HEK293 (cell line): Measurements from ENCODE around the gene ATP8A1.

Source experiments
- CTCF ChIA-PET: fragments of 350-600 bp; formaldehyde crosslinking; extraction: SDS; loops from one replicate; lab custom pipeline; 2021; ENCODE audit warnings: antibody characterized with exemption; lab: Yijun Ruan, JAX
- POLR2A ChIA-PET: fragments of 300-600 bp; formaldehyde crosslinking; extraction: SDS; loops from one replicate; lab custom pipeline; 2020; ENCODE audit warnings: antibody characterized with exemption, inconsistent platforms; lab: Yijun Ruan, JAX
- H3K27ac ChIP-seq: fragments of 200-500 bp; sonication (Bioruptor generic); 2 replicates; pipeline ENCODE4 v1.5.1; 2014; ENCODE audit warnings: low read depth, low read length, control low read depth, inconsistent platforms; ENCODE audit errors: extremely low read depth
- H3K36me3 ChIP-seq, 2 experiments: fragments of 200-500 bp in 1 of 2; sonication (Bioruptor generic) in 1 of 2; 1 replicate in 1 of 2; 2 replicates in 1 of 2; pipeline ENCODE4 v1.5.1; 2014 to 2017; ENCODE audit warnings: inconsistent platforms in 2 of 2, low read length in 2 of 2; ENCODE audit not compliant: control insufficient read depth in 2 of 2, insufficient read depth in 1 of 2
- H3K4me1 ChIP-seq: fragments of 200-500 bp; sonication (Bioruptor generic); 2 replicates; pipeline ENCODE4 v1.5.1; 2014; ENCODE audit warnings: mild to moderate bottlenecking, low read length, inconsistent platforms; ENCODE audit not compliant: control insufficient read depth, insufficient read depth
- H3K4me3 ChIP-seq: 2 replicates; pipeline ENCODE4 v1.5.1; 2011; ENCODE audit warnings: low read depth, mild to moderate bottlenecking, control low read depth, low read length, moderate library complexity
- H3K9me3 ChIP-seq: fragments of 200-500 bp; sonication (Bioruptor generic); 2 replicates; pipeline ENCODE4 v1.5.1; 2014; ENCODE audit warnings: low read depth, low read length, inconsistent platforms; ENCODE audit not compliant: control insufficient read depth, insufficient read depth
- GLIS1 ChIP-seq: fragments of 450-650 bp; formaldehyde crosslinking; IDR thresholded peaks from 2 replicates; pipeline ENCODE4 v1.5.1; 2016; ENCODE audit warnings: missing biosample characterization, missing genetic modification characterization
- IKZF3 ChIP-seq: fragments of 450-650 bp; IDR thresholded peaks from 2 replicates; pipeline ENCODE4 v1.5.0; 2018; ENCODE audit warnings: missing biosample characterization, mild to moderate bottlenecking, missing genetic modification characterization, moderate library complexity
- MYNN ChIP-seq: fragments of 450-650 bp; formaldehyde crosslinking; IDR thresholded peaks from 2 replicates; pipeline ENCODE4 v1.5.1; 2016; ENCODE audit warnings: missing biosample characterization, missing genetic modification characterization, borderline replicate concordance
- SCRT2 ChIP-seq: fragments of 450-650 bp; formaldehyde crosslinking; IDR thresholded peaks from 2 replicates; pipeline ENCODE4 v1.5.1; 2016; ENCODE audit warnings: missing biosample characterization, missing genetic modification characterization
- ZBTB7A ChIP-seq: fragments of 450-650 bp; formaldehyde crosslinking; IDR thresholded peaks from 2 replicates; pipeline ENCODE4 v1.5.1; 2016; ENCODE audit warnings: low read depth, missing biosample characterization, missing genetic modification characterization
- ZFP3 ChIP-seq: fragments of 450-650 bp; formaldehyde crosslinking; IDR thresholded peaks from 2 replicates; pipeline ENCODE4 v1.5.1; 2016; ENCODE audit warnings: low read depth, missing biosample characterization, missing genetic modification characterization
- ZFP69B ChIP-seq: fragments of 450-650 bp; formaldehyde crosslinking; IDR thresholded peaks from 2 replicates; pipeline ENCODE4 v1.5.1; 2016; ENCODE audit warnings: missing biosample characterization, missing genetic modification characterization
- ZIC2 ChIP-seq: fragments of 450-650 bp; formaldehyde crosslinking; IDR thresholded peaks from 2 replicates; pipeline ENCODE4 v1.5.1; 2016; ENCODE audit warnings: missing biosample characterization, missing genetic modification characterization
- ZNF558 ChIP-seq: fragments of 450-650 bp; formaldehyde crosslinking; IDR thresholded peaks from 2 replicates; pipeline ENCODE4 v1.5.1; 2016; ENCODE audit warnings: missing biosample characterization, missing genetic modification characterization
- ZNF658 ChIP-seq: fragments of 450-650 bp; formaldehyde crosslinking; IDR thresholded peaks from 2 replicates; pipeline ENCODE4; 2016; ENCODE audit warnings: missing biosample characterization, missing genetic modification characterization
- ZSCAN23 ChIP-seq: fragments of 450-650 bp; formaldehyde crosslinking; IDR thresholded peaks from 2 replicates; pipeline ENCODE4 v1.5.1; 2016; ENCODE audit warnings: missing biosample characterization, missing genetic modification characterization
- TF ChIP-seq, protein P1 (sequence below): fragments of 450-650 bp; formaldehyde crosslinking; IDR thresholded peaks from 2 replicates; pipeline ENCODE4 v1.5.1; 2016; ENCODE audit warnings: missing biosample characterization, missing genetic modification characterization, borderline replicate concordance
- TF ChIP-seq, protein P2 (sequence below): fragments of 450-650 bp; formaldehyde crosslinking; IDR thresholded peaks from 2 replicates; pipeline ENCODE4 v1.5.1; 2016; ENCODE audit warnings: missing biosample characterization, missing genetic modification characterization

ATP8A1 gene

DNA sequence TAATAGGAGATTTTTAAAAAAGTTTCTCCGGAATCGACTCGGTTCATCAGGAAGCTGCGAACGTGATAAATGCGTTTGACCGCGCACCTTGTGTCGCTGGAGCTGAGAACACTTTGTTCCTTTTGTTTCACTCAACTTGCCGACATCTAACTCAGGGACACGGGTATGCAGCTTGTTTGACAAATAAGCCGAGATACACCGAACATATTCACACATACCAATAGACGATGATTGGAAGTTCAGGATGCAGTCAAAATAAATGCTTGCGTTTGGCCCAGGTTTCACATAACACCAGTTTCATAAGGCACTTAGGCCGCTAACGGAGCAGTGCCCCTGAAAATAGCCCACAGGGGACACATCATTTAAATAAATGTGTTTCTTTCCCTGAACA, 260.5 kb downstream of the ATP8A1 start:
- H3K36me3 ChIP-seq, result no peaks in the 10 kb centered on the region
- no peaks in the 10 kb centered on the region for H3K9me3 ChIP-seq
- TF ChIP-seq, protein P1, sequence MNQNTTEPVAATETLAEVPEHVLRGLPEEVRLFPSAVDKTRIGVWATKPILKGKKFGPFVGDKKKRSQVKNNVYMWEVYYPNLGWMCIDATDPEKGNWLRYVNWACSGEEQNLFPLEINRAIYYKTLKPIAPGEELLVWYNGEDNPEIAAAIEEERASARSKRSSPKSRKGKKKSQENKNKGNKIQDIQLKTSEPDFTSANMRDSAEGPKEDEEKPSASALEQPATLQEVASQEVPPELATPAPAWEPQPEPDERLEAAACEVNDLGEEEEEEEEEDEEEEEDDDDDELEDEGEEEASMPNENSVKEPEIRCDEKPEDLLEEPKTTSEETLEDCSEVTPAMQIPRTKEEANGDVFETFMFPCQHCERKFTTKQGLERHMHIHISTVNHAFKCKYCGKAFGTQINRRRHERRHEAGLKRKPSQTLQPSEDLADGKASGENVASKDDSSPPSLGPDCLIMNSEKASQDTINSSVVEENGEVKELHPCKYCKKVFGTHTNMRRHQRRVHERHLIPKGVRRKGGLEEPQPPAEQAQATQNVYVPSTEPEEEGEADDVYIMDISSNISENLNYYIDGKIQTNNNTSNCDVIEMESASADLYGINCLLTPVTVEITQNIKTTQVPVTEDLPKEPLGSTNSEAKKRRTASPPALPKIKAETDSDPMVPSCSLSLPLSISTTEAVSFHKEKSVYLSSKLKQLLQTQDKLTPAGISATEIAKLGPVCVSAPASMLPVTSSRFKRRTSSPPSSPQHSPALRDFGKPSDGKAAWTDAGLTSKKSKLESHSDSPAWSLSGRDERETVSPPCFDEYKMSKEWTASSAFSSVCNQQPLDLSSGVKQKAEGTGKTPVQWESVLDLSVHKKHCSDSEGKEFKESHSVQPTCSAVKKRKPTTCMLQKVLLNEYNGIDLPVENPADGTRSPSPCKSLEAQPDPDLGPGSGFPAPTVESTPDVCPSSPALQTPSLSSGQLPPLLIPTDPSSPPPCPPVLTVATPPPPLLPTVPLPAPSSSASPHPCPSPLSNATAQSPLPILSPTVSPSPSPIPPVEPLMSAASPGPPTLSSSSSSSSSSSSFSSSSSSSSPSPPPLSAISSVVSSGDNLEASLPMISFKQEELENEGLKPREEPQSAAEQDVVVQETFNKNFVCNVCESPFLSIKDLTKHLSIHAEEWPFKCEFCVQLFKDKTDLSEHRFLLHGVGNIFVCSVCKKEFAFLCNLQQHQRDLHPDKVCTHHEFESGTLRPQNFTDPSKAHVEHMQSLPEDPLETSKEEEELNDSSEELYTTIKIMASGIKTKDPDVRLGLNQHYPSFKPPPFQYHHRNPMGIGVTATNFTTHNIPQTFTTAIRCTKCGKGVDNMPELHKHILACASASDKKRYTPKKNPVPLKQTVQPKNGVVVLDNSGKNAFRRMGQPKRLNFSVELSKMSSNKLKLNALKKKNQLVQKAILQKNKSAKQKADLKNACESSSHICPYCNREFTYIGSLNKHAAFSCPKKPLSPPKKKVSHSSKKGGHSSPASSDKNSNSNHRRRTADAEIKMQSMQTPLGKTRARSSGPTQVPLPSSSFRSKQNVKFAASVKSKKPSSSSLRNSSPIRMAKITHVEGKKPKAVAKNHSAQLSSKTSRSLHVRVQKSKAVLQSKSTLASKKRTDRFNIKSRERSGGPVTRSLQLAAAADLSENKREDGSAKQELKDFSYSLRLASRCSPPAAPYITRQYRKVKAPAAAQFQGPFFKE (tag by site-specific recombination), result no peak
- no peak for TF ChIP-seq ZFP69B (tag by site-specific recombination)
- no peak for TF ChIP-seq ZFP3 (tag by site-specific recombination)
- no peak overlapping the region for H3K4me3 ChIP-seq
- CTCF ChIA-PET, result no interaction called here
- no peaks in the 10 kb centered on the region for H3K4me1 ChIP-seq
- POLR2A ChIA-PET, result no interaction called here
- no peak overlapping the region for H3K27ac ChIP-seq

DNA sequence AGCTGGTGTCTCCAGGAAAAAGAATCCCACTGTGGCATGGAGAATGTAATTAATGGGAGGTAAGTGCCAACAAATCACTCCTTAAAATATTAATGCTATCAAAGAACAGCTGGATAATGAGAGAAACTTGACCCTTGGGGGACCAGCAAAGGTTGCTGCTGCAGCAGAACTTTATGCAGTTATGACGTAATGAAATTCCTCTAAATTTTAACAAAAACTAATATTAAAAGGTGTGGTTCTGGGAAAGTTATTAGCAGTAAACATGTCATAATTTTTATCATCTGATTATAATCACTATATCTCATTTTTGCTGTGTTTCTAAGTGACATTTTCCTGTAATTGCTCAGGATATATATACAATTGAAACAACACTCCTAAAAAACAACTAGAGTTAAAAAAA, 261.3 kb downstream of the ATP8A1 start:
- Histone ChIP-seq H3K4me1 (no peaks in the 10 kb centered on the region), H3K36me3 (no peaks in the 10 kb centered on the region), H3K4me3 (no peak overlapping the region), H3K9me3 (no peaks in the 10 kb centered on the region), H3K27ac (no peak overlapping the region)
- no peak for TF ChIP-seq ZNF558
- TF ChIP-seq ZNF658 (tag by site-specific recombination), result no peak
- TF ChIP-seq GLIS1, result no peak
- TF ChIP-seq IKZF3 (tag by site-specific recombination), result no peak
- TF ChIP-seq ZSCAN23 (tag by site-specific recombination), result no peak
- TF ChIP-seq, protein P2, sequence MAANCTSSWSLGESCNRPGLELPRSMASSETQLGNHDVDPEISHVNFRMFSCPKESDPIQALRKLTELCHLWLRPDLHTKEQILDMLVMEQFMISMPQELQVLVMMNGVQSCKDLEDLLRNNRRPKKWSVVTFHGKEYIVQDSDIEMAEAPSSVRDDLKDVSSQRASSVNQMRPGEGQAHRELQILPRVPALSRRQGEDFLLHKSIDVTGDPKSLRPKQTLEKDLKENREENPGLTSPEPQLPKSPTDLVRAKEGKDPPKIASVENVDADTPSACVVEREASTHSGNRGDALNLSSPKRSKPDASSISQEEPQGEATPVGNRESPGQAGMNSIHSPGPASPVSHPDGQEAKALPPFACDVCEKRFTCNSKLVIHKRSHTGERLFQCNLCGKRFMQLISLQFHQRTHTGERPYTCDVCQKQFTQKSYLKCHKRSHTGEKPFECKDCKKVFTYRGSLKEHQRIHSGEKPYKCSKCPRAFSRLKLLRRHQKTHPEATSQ (tag by site-specific recombination), result no peak
- CTCF ChIA-PET, result interaction anchor here (0.6 to 0.9 kb wide), 3 partner anchors 25 to 1339 kb away, joined by 3 read pairs; no protein-coding TSS in a partner anchor
- POLR2A ChIA-PET, result no interaction called here

DNA sequence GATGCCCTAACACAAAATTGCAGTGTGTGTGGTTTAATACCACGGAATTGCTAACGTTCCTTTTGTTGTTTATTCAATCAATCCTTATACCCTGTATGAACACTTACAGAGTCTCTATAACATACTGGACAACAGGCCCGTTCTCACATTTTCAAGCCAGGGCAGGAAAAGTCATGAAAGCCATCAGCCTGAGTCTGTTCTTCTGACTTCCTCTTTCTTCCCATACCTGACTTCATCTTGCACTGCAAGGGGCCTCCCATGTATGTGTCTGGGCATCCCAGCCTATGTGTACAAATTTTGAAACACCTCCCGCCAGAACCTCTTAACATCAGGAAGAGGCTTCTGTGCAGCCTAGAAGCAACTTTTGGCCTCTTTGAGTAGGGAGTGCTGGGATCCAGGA, 264.5 kb downstream of the ATP8A1 start:
- H3K9me3 ChIP-seq, result no peaks in the 10 kb centered on the region
- no peak for TF ChIP-seq MYNN (tag by site-specific recombination)
- peak; percentile 2; the same call in 1 of the 2 replicates for TF ChIP-seq SCRT2 (tag by site-specific recombination)
- no peak overlapping the region for H3K27ac ChIP-seq
- H3K4me3 ChIP-seq, result no peak overlapping the region
- no peaks in the 10 kb centered on the region for H3K4me1 ChIP-seq
- CTCF ChIA-PET, result interaction anchor here (0.7 to 1.4 kb wide), 2 partner anchors 21 to 209 kb away, joined by 3 read pairs; no protein-coding TSS in a partner anchor
- H3K36me3 ChIP-seq, result no peaks in the 10 kb centered on the region
- POLR2A ChIA-PET, result no interaction called here

DNA sequence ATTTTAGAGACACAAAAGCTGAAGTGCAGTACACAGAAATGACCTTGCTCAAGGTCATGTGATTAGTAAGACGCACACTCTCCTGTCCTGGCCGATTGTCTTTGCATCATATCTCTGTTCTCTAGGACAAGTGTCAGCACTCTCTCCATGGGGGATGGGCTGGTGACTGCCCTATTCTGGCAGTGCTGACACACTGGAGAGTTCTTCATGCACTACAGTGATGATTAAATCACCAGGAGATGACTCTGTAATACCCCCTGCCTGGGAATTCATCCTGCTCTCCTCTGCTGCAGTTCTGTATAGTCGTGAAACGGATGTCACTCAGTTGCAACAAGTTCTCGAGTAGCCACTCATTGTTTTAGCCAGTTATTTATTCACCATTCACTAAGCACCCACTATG, 264.9 kb downstream of the ATP8A1 start:
- TF ChIP-seq ZIC2 (peak; percentile 83), SCRT2 (tag by site-specific recombination) (peak; percentile 73), GLIS1 (peak; percentile 76), ZBTB7A (no peak)
- Histone ChIP-seq H3K27ac (no peak overlapping the region), H3K4me3 (no peak overlapping the region), H3K9me3 (no peaks in the 10 kb centered on the region), H3K36me3 (no peaks in the 10 kb centered on the region), H3K4me1 (no peaks in the 10 kb centered on the region)
- CTCF ChIA-PET, result interaction anchor here (0.7 to 1.4 kb wide), 2 partner anchors 20 to 209 kb away, joined by 3 read pairs; no protein-coding TSS in a partner anchor
- POLR2A ChIA-PET, result no interaction called here
